ENCODE data around the gene FILIP1L.

The FILIP1L gene

GRCh38 chr3:99939876-99940275 lies 174.4 kb downstream of the FILIP1L start:
- H3K27me3 ChIP-seq (replicated peaks) = no peaks in the 10 kb centered on the region
- no peak for TF ChIP-seq CTCF (IDR thresholded peaks at IDR 0.05; ENCODE audit: low read depth, low read length, missing control alignments)
- in situ Hi-C loops (cut with HindIII; ENCODE audit: low pct_ligation_motif_present, low sequenced_read_pairs) = no loop called here
- no peak for DNase-seq
- H3K27ac ChIP-seq = no peak overlapping the region
- H3K36me3 ChIP-seq (replicated peaks) = no peaks in the 10 kb centered on the region
- no peak overlapping the region for H3K4me3 ChIP-seq (ENCODE audit: low read depth, low read length)

- in situ Hi-C loops (cut with HindIII; ENCODE audit: low pct_ligation_motif_present, low sequenced_read_pairs) = no loop called here
- no peaks in the 10 kb centered on the region for H3K27me3 ChIP-seq (replicated peaks)
- TF ChIP-seq CTCF (IDR thresholded peaks at IDR 0.05; ENCODE audit: low read depth, low read length, missing control alignments) = no peak
- H3K36me3 ChIP-seq (replicated peaks) = no peaks in the 10 kb centered on the region
- H3K4me3 ChIP-seq (ENCODE audit: low read depth, low read length) = no peak overlapping the region
- peak; percentile 28 for DNase-seq
- peak overlapping the region; percentile 8 for H3K27ac ChIP-seq
Observed at GRCh38 chr3:99938270-99938911, 175.9 kb downstream of the FILIP1L start.

GRCh38 chr3:99934975-99935797 lies 179.1 kb downstream of the FILIP1L start:
- no peak for TF ChIP-seq CTCF (IDR thresholded peaks at IDR 0.05; ENCODE audit: low read depth, low read length, missing control alignments)
- no peaks in the 10 kb centered on the region for H3K36me3 ChIP-seq (replicated peaks)
- in situ Hi-C loops (cut with HindIII; ENCODE audit: low pct_ligation_motif_present, low sequenced_read_pairs) = no loop called here
- no peak overlapping the region for H3K4me3 ChIP-seq (ENCODE audit: low read depth, low read length)
- H3K27ac ChIP-seq = no peak overlapping the region
- no peaks in the 10 kb centered on the region for H3K27me3 ChIP-seq (replicated peaks)
- peak; percentile 21 for DNase-seq

- in situ Hi-C loops (cut with HindIII; ENCODE audit: low pct_ligation_motif_present, low sequenced_read_pairs) = no loop called here
- H3K4me3 ChIP-seq (ENCODE audit: low read depth, low read length) = no peak overlapping the region
- no peak for DNase-seq
- H3K27me3 ChIP-seq (replicated peaks) = no peaks in the 10 kb centered on the region
- H3K36me3 ChIP-seq (replicated peaks) = no peaks in the 10 kb centered on the region
- no peak overlapping the region for H3K27ac ChIP-seq
- TF ChIP-seq CTCF (IDR thresholded peaks at IDR 0.05; ENCODE audit: low read depth, low read length, missing control alignments) = no peak
Observed at GRCh38 chr3:99933971-99934750, 180.1 kb downstream of the FILIP1L start.

GRCh38 chr3:99931059-99931458 lies 183.2 kb downstream of the FILIP1L start:
- Histone ChIP-seq H3K4me3 (ENCODE audit: low read depth, low read length) (no peak overlapping the region), H3K36me3 (replicated peaks) (no peaks in the 10 kb centered on the region), H3K27me3 (replicated peaks) (no peaks in the 10 kb centered on the region), H3K27ac (no peak overlapping the region)
- DNase-seq = no peak
- in situ Hi-C loops (cut with HindIII; ENCODE audit: low pct_ligation_motif_present, low sequenced_read_pairs) = no loop called here
- TF ChIP-seq CTCF (IDR thresholded peaks at IDR 0.05; ENCODE audit: low read depth, low read length, missing control alignments) = no peak
